GM23338 (cell line): ENCODE results near the gene LYRM2. TPM values are rescaled to one million over a fixed set of nuclear protein-coding genes. Genes with fewer than 3 reads are reported as not detected.

Experiments used
- ATAC-seq: fragments of 200-7000 bp; cut with Tn5 transposase; 3 replicates; pipeline ENCODE4 v1.9.1; 2020
- DNase-seq: peaks from one replicate; pipeline ENCODE4 v3.0.0-alpha.2; 2015; ENCODE audit warnings: low spot score
- H2AFZ ChIP-seq: fragments of 200-600 bp; sonication (generic); 2 replicates; pipeline ENCODE4 v1.8.0; 2016; ENCODE audit warnings: antibody characterized with exemption, mild to moderate bottlenecking, moderate library complexity
- H3F3A ChIP-seq: fragments of 200-600 bp; sonication (generic); replicated peaks from 2 replicates; pipeline ENCODE4 v1.8.0; 2017; ENCODE audit warnings: antibody characterized with exemption, mixed run types, low read depth
- H3K27ac ChIP-seq: fragments of 200-600 bp; sonication (generic); 2 replicates; pipeline ENCODE4 v1.6.1; 2016; ENCODE audit warnings: low read depth
- H3K27me3 ChIP-seq: fragments of 200-600 bp; sonication (generic); 2 replicates; pipeline ENCODE4 v1.8.0; 2016; ENCODE audit warnings: mild to moderate bottlenecking, mixed run types, moderate library complexity; ENCODE audit not compliant: insufficient read depth
- H3K36me3 ChIP-seq: fragments of 200-600 bp; sonication (generic); 2 replicates; pipeline ENCODE4 v1.8.0; 2016; ENCODE audit warnings: mild to moderate bottlenecking; ENCODE audit not compliant: insufficient read depth
- H3K4me1 ChIP-seq: fragments of 200-600 bp; sonication (generic); 2 replicates; pipeline ENCODE4 v1.8.0; 2016; ENCODE audit warnings: mild to moderate bottlenecking, moderate library complexity; ENCODE audit not compliant: insufficient read depth
- H3K4me2 ChIP-seq: fragments of 200-600 bp; sonication (generic); 2 replicates; pipeline ENCODE4 v1.7.1; 2017; ENCODE audit warnings: mixed run types
- H3K4me3 ChIP-seq: fragments of 200-600 bp; sonication (generic); 2 replicates; pipeline ENCODE4 v1.6.1; 2016; ENCODE audit warnings: mixed run types
- H3K79me2 ChIP-seq: fragments of 200-600 bp; sonication (generic); replicated peaks from 2 replicates; pipeline ENCODE4 v1.8.0; 2017; ENCODE audit warnings: mild to moderate bottlenecking; ENCODE audit not compliant: insufficient read depth
- H3K9me2 ChIP-seq: fragments of 200-600 bp; sonication (generic); 2 replicates; pipeline ENCODE4 v1.8.0; 2017; ENCODE audit not compliant: insufficient read depth
- H4K20me1 ChIP-seq: fragments of 200-600 bp; sonication (generic); replicated peaks from 2 replicates; pipeline ENCODE4 v1.8.0; 2017; ENCODE audit warnings: mild to moderate bottlenecking; ENCODE audit not compliant: insufficient read depth
- H3K27ac Mint-ChIP-seq: 2 replicates; pipeline ENCODE4 v1.8.0; 2020; ENCODE audit warnings: inconsistent platforms, mild to moderate bottlenecking, moderate library complexity, mixed read lengths
- H3K27me3 Mint-ChIP-seq: 3 replicates; pipeline ENCODE4 v1.8.0; 2022; ENCODE audit warnings: low read depth, mild to moderate bottlenecking, moderate library complexity, mixed read lengths, inconsistent platforms; ENCODE audit not compliant: insufficient read depth, poor library complexity
- H3K36me3 Mint-ChIP-seq: 3 replicates; pipeline ENCODE4 v1.8.0; 2021; ENCODE audit warnings: low read depth, mild to moderate bottlenecking, inconsistent platforms, moderate library complexity, mixed read lengths
- H3K4me1 Mint-ChIP-seq: 3 replicates; pipeline ENCODE4 v1.8.0; 2020; ENCODE audit warnings: mild to moderate bottlenecking, inconsistent platforms, mixed read lengths
- H3K4me3 Mint-ChIP-seq: 3 replicates; pipeline ENCODE4 v1.8.0; 2021; ENCODE audit warnings: moderate library complexity, mild to moderate bottlenecking, inconsistent platforms, mixed read lengths
- H3K9me3 Mint-ChIP-seq: 3 replicates; pipeline ENCODE4 v1.8.0; 2020; ENCODE audit warnings: moderate library complexity, mild to moderate bottlenecking, inconsistent platforms, mixed read lengths
- CREB1 ChIP-seq: fragments of 250-450 bp; sonication (Bioruptor Pico); IDR thresholded peaks from 2 replicates; pipeline ENCODE4 v1.5.0; 2020; ENCODE audit warnings: low read depth, mild to moderate bottlenecking, moderate library complexity
- CTCF ChIP-seq, 2 experiments: fragments of 200-600 bp in 1 of 2; sonication (generic) in 1 of 2; conservative IDR thresholded peaks; 2 replicates each; pipeline versions ENCODE4 v1.5.1 to v1.6.1; 2016 to 2017; ENCODE audit warnings: antibody characterized with exemption in 2 of 2, low read depth in 2 of 2, mild to moderate bottlenecking in 2 of 2, moderate library complexity in 1 of 2
- ETS1 ChIP-seq: IDR thresholded peaks from 2 replicates; pipeline ENCODE4 v1.6.1; 2016; ENCODE audit warnings: antibody characterized with exemption
- EZH2 ChIP-seq: fragments of 200-600 bp; sonication (generic); IDR thresholded peaks from one replicate; pipeline ENCODE4 v1.8.0; 2017; ENCODE audit warnings: antibody characterized with exemption, mild to moderate bottlenecking, low read depth; ENCODE audit not compliant: unreplicated experiment
- EZH2phosphoT487 ChIP-seq: fragments of 200-600 bp; sonication (generic); IDR thresholded peaks from one replicate; pipeline ENCODE4 v1.8.1; 2018; ENCODE audit warnings: antibody characterized with exemption; ENCODE audit not compliant: unreplicated experiment
- JUNB ChIP-seq: IDR thresholded peaks from one replicate; pipeline ENCODE4 v1.6.1; 2016; ENCODE audit warnings: antibody characterized with exemption; ENCODE audit not compliant: unreplicated experiment
- NANOG ChIP-seq: IDR thresholded peaks from 2 replicates; pipeline ENCODE4 v1.6.1; 2016; ENCODE audit warnings: antibody characterized with exemption, borderline replicate concordance
- POLR2AphosphoS5 ChIP-seq: IDR thresholded peaks from 2 replicates; pipeline ENCODE4 v1.6.1; 2016; ENCODE audit warnings: antibody characterized with exemption, low read depth
- REST ChIP-seq: IDR thresholded peaks from one replicate; pipeline ENCODE4 v1.6.1; 2018; ENCODE audit warnings: antibody characterized with exemption; ENCODE audit not compliant: unreplicated experiment
- STAT1 ChIP-seq: IDR thresholded peaks from one replicate; pipeline ENCODE4 v1.6.1; 2016; ENCODE audit warnings: antibody characterized with exemption; ENCODE audit not compliant: unreplicated experiment
- ZNF114 ChIP-seq: fragments of 250-450 bp; sonication (Bioruptor Pico); IDR thresholded peaks from 2 replicates; pipeline ENCODE4 v1.5.0; 2020; ENCODE audit warnings: mild to moderate bottlenecking, moderate library complexity
- ZNF331 ChIP-seq: fragments of 250-450 bp; sonication (Bioruptor Pico); IDR thresholded peaks from 2 replicates; pipeline ENCODE4 v1.5.0; 2020; ENCODE audit warnings: low read depth, mild to moderate bottlenecking, moderate library complexity
- ZNF462 ChIP-seq: fragments of 250-450 bp; sonication (Bioruptor Pico); IDR thresholded peaks from 2 replicates; pipeline ENCODE4 v1.5.0; 2020; ENCODE audit warnings: mild to moderate bottlenecking, moderate library complexity
- polyA plus RNA-seq: library from polyadenylated mRNA; unstranded; fragments of >200 nt; fragmentation: Nextera tagmentation; extraction: Ambion mirVana; gene quantifications from 2 replicates; pipeline ENCODE4 v1.2.1, GENCODE V29; 2016
- total RNA-seq: library from RNA; depleted of rRNA; stranded (reverse); fragments of >200 nt; shearing (Covaris generic); gene quantifications from 2 replicates; pipeline ENCODE4 v1.2.3, GENCODE V29; 2014

Gene LYRM2
- total and polyA plus RNA-seq, 2 experiments from 2014 or later = 20.3 to 67.3 TPM

GRCh38 chr6:89655122-89655521, 16.6 kb upstream of the LYRM2 start:
- no peaks in the 10 kb centered on the region for H3K79me2 ChIP-seq
- H3K36me3 Mint-ChIP-seq = peaks cover 92% of the 10 kb centered on the region

More at GRCh38 chr6:89655122-89655521, 16.6 kb upstream of the LYRM2 start:
- H3K4me2 ChIP-seq = no peak overlapping the region
- no peaks in the 10 kb centered on the region for H3K27me3 ChIP-seq
- no peak for TF ChIP-seq ZNF462 (CRISPR knock-in tag)
- no peak for TF ChIP-seq ZNF331 (CRISPR knock-in tag)
- TF ChIP-seq ZNF114 = no peak
- no peak for TF ChIP-seq ETS1
- no peak for TF ChIP-seq JUNB
- TF ChIP-seq NANOG = no peak
- no peak for TF ChIP-seq POLR2AphosphoS5
- TF ChIP-seq CREB1 (CRISPR knock-in tag) = no peak
- no peak for TF ChIP-seq STAT1
- TF ChIP-seq EZH2phosphoT487 = no peak
- no peak for TF ChIP-seq EZH2
- TF ChIP-seq REST = no peak
- no peak for TF ChIP-seq CTCF (conservative IDR thresholded peaks at IDR 0.05; ENCODE audit: low read depth in 2 of 2)
- DNase-seq (no peak), ATAC-seq (no peak)
- no peaks in the 10 kb centered on the region for H3K4me1 ChIP-seq
- no peak overlapping the region for H3K4me3 ChIP-seq
- Mint-ChIP-seq H3K9me3 (no peaks in the 10 kb centered on the region), H3K4me3 (no peak overlapping the region), H3K27me3 (peaks cover 6% of the 10 kb centered on the region), H3K27ac (no peak overlapping the region), H3K4me1 (no peaks in the 10 kb centered on the region)
- H3K9me2 ChIP-seq = no peaks in the 10 kb centered on the region
- H2AFZ ChIP-seq = no peak overlapping the region
- H3K36me3 ChIP-seq = peaks cover 96% of the 10 kb centered on the region
- H3F3A ChIP-seq = peaks cover 7% of the 10 kb centered on the region; the same call in 1 of the 2 replicates
- H4K20me1 ChIP-seq = peaks cover 3% of the 10 kb centered on the region
- H3K27ac ChIP-seq = peak overlapping the region; percentile 42; the same call in 1 of the 2 replicates
